Cortex of kidney (tissue), 1 donor: ENCODE results near the gene TUBB4A.

Source experiments
- DNase-seq: peaks from one replicate; lab custom pipeline; 2025; lab: John Stamatoyannopoulos, UW

The TUBB4A gene

DNA sequence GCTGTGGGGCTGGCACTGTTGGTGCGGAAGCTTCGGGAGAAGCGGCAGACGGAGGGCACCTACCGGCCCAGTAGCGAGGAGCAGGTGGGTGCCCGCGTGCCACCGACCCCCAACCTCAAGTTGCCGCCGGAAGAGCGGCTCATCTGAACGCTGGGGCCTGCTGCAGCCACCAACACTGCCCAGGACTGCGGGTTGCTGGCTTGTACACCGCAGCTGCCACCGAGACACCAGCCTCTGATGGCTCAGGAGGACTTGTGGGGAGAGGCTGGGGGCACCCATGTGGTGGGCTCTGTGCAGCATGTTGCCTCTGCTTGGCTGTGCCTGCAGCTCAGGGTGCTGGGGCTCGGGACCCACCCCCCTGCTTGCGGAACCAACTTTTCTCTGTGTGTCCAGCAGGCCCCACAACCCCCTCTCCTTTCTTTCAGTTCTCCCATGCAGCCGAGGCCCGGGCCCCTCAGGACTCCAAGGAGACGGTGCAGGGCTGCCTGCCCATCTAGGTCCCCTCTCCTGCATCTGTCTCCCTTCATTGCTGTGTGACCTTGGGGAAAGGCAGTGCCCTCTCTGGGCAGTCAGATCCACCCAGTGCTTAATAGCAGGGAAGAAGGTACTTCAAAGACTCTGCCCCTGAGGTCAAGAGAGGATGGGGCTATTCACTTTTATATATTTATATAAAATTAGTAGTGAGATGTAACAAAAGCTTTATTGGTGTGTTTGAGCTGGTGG is 35.4 kb downstream of the TUBB4A start:
- DNase-seq: no peak

DNA sequence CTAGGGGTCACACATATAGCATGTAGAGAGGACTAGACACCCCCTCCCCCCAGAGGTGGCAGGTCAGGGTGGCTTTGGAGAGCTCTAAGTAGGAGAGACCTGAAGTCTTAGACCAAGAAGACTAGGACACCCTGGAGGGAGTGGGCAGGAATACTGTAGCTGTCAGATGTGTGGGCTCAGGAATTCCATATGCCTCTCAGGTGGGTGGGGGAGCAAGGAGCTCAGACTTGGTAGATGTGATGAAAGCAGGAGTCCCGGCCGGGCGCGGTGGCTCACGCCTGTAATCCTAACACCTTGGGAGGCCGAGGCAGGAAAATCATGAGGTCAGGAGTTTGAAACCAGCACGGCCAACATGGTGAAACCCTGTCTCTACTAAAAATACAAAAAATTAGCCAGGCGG is 36.4 kb downstream of the TUBB4A start:
- DNase-seq: no peak

DNA sequence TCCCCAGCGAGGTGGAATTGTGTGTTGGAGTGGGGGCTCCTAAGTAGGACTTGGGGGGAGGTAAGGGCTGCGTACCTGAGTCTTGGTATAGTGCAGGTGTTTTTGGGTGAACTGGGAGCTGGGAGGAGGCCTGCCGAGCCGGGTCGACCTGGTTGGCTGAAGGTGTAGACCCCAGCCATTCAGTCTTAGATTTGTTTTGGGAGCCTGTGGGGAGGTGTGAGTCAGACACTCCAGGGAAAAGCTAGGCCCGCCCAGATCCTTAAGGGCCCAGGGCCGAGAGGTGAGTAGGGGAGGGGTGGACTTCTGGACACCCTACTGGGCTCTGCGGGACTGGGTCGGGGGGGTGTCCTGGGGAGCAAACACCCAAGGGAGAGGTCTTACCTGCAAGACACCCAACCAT is 37.1 kb downstream of the TUBB4A start:
- DNase-seq: no peak

DNA sequence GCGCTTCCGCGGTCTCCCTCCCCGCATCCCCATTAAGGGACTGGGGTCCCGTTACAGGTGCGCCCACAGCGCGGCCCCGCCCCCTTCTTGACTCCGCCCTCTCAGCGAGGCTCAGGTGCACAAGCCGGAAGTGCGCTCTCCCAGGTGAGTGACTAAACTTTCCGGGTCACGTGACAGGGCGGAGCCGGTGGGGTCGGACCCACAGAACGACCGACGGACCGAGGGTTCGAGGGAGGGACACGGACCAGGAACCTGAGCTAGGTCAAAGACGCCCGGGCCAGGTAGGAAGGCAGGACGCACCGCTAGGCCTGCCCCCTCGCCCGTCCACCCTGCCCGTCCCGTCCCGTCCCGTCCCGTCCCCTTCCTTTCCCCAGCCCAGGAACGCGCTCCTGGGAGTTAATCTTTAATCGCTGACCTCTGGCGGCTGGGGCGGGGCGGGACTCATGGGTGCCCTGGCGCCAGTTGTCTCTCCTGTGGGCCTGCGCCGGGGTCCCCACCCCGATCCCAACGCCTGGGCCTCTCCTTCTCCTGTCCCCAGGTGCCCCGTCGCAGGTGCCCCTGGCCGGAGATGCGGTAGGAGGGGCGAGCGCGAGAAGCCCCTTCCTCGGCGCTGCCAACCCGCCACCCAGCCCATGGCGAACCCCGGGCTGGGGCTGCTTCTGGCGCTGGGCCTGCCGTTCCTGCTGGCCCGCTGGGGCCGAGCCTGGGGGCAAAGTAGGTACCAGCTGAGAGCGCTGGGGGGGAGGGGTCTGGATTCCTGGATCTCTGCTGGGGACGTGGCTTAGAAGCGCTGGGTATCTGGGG is 37.8 kb downstream of the TUBB4A start, which contains the start of gene CRB3:
Gene CRB3, plus strand, starts transcription at position 202 of the 804 bp plus-strand sequence. Its CDS starts 431 bp downstream, at position 633.
- no peak for DNase-seq

DNA sequence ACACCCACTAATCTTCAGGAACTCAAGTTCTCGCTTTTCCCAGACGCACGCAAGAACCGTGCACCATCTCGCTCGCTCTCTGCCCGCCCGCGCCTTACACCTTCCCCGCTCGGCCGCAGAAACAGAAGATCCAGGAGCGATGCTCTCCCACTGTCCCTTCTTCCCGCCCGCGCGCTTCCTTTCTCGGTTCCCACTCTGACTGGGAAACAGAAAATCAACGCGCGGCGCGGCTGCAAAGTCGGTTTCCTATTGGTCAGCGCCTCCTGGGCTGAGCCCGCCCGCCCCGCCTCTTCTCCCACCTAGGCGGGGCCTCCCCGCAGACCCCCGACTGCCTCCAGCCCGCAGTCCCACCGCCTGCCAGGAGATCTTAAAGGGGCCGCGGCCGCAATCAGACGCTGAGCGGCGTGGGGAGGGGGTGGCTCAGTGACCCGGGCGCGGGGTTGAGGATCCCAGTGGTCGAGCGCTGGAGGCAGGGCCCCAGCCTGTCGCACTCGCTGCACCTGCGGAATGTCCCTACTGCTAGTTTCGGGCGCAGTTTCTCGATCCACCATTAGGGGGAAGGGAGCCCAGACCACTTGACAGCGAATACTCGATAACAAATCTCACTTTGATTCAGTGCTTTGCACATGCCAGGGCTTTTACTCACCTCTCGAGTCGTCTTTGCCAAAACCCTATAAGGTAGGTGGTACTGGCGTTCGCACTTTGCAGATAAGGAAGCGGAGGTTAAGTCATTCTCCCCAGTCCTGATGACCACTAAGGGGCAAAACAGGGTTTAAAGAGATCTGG is 41.8 kb downstream of the TUBB4A start:
- DNase-seq: no peak

DNA sequence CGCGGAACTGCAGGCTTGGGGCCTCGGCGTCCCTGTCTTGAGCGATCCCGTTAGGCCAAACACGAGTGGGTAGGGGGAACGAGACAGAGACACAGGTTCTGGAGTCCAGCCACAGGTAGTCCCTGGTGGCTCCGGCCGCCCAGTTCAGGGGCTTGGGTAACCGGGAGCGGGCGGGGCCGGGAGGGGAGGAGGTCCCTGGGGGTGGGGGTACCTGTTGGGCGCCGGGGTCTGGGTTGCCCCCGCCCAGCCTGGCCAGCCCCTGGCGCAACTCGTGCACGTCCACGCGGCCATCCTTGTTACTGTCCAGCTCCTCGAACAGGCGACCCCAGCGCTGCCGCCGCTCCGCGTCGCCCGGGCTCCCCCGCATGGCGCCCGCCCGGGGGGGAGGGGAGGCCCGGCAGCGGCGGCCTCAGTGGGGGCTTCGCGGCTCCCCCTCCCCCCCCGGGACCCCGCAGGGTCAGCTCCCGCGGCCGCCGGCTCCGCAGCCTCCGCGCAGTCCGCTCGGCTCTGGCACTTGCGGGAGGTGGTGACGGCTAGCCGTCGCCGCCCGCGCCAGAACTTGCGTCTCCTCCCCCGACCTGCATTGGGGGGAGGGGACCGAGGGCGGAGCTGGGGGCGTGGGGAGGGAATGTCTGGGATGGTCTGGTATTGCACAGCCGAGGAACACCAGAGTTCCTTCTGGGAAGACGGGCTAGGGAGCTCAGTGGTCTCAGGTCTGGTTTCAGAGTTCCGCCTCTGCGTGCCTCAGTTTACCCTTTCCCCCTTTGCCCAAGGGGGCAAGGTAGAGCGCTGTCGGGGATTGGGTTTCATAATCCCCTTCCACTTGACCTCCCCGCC is 42.6 kb downstream of the TUBB4A start, which contains the start of gene SLC25A23:
Gene SLC25A23, minus strand, starts transcription at position 531 of the 837 bp plus-strand sequence. Its CDS starts 164 bp downstream, at position 367.
- no peak for DNase-seq

DNA sequence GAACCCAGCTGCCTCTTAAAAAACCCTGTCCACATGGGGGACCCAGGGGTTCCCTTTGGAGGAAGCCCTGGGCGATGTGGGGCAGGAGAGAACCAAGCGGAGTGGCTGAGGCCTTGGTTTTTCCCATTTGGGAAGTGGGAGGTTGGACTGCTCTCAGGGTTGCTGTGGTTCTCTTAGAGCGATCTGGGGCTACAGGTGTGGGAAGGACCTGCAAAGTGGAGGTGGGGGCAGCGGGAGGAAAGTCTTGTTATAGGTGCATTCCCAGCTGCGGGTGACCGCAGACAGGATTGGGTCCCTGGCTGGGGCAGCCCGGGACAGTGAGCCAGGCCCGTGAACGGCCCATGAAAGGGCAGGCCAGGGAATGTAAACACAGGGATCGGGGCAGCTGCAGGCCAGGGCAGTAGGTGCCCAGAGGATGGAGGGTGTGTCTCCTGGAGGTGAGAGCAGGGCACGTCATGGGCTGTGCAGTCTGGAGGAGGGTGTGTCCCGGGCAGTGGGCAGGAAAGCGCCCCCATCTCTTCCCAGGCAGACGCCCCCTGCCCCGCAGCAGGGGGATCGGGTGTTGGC is 43.3 kb downstream of the TUBB4A start:
- no peak for DNase-seq

DNA sequence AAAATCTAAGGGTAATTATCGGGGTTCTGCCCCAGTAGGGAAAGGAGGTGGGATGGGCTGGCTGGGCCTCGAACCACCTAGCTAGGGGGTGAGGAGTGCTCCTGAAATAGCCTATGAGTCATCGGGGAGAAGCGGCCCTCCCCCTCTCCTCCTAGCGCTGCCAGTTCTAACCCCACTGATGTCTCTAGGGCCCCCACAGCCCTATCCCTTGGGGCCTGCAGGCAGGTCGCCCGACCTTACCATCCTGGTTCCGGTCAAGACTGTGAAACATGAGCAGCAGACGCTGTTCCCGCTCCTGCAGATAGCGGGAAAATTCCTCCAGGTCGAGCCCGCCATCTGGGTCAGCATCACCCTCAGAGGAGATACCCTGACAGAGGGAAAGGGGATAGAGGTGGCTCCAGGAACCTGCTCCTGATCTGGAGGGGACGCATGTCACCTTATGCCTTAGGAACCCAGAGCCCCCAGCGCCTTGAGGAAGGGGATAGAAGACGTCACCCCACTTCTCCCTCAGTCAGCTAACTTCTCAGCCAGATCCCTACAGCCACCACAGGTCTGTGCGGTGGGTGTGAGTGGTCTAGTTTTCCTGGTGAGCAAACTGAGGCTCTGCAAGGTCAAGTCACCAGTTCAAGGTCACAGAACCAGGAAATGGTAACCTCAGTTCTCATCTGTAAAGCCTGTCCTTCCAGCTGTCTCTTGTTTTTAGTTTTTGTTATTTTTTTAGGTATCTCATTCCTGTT is 44.0 kb downstream of the TUBB4A start:
- DNase-seq: no peak

DNA sequence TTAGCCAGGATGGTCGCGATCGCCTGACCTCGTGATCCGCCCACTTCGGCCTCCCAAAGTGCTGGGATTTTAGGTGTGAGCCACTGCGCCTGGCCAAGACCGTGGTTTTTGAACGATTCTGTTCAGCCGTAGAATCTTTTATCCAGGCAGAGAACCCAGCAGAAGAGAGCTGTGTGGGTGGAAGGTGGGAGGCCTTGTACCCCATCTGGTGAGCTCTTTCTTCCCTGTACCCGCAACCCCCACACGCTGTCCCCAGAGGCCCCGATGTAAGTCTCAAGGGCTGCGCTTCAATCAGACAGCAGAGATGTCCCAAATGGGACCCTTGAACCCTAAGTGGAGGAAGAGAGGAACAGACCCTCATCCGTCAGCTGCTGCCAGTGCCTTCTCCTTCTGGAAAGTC is 46.2 kb downstream of the TUBB4A start:
- DNase-seq: no peak

DNA sequence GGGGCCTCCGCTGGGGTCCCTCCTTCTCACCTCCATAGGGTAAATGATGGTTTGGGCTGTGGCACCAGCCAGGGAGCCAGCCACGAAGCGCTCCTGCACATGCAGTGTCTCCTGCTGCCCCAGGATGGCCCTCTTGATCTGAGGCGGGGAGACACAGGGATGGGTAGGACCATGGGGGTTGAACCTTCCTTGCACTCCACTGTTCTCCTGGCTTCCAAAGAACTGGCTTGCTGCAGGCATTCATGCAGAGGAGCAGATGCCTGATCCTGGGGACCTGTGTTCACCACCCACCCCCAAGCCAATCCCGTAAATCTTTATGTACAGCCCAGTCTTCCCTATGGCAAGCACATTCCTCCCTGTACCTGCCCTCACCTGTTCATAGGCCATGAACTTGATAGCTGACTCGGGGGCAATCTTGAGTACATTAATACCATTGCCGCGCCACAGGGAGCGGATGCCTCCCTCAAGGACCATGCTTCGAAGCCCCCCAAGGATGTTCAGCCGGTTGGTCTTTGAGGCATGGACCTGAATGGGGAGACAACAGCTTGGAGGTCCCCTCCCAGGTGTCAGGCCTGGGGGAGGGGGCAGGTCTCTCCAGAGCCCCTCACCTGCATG is 48.1 kb downstream of the TUBB4A start:
- DNase-seq: no peak

DNA sequence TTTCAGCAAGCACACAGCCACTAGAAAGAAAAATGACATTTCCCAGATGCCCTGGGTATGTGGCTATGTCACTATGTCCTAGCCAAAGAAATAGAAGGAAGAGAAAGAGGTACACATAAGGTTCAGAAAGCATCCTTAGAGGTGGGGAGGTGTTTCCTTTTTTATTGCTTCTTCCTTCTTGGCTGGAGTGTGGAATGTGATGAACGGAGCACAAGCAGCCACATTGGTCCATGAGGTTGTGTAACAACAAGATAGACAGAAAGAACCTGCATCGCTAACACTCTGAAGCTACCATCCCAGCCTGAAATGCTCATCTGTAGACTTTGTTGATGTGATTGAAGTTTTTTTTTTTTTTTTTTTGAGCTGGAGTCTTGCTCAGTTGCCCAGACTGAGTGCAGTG is 49.2 kb downstream of the TUBB4A start:
- no peak for DNase-seq

DNA sequence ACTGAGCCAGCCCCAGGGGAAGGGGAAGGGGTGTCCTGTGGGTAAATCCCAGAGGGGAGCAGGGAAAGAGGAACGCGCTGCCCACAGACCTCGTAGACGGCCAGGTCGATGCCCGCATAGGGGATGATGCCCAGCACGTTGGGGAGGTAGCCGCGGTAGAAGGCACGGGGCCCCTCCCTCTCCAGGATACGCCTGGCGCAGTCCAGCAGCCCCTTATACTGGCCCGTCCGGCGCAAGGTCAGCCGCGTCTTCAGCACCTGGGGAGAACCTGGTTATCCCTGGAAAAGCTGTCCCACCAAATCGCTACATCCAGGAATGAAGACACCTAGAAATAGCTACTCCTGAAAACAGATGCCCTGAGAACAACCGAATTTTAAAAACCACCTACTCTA is 49.9 kb downstream of the TUBB4A start:
- DNase-seq: no peak

DNA sequence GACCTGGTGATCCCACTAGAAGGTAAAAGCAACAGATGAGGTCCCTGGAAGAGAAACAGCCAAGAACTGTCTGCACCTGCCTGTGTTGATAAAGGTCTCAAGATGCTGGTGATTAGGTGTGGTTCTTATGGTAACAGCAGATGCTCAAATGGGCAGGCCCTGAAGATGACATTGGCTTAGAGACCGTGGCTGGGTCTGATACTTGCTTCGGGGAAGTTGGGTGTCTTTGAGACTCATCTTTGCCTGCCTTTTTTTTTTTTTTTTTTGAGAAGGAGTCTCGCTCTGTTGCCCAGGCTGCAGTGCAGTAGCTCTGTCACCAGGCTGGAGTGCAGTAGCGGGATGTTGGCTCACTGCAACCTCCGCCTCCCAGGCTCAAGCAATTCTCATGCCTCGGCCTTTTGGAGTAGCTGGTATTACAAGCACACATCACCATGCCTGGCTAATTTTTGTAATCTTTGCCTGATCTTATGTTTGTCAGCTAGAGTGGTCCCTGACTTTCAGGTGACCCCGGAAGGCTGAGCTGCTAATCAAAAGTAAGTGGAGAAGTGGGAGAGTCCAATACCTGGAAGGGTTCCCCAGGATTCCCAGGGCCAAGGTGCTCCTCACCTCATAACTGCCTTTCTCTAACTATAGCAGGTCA is 50.4 kb downstream of the TUBB4A start:
- DNase-seq: no peak

DNA sequence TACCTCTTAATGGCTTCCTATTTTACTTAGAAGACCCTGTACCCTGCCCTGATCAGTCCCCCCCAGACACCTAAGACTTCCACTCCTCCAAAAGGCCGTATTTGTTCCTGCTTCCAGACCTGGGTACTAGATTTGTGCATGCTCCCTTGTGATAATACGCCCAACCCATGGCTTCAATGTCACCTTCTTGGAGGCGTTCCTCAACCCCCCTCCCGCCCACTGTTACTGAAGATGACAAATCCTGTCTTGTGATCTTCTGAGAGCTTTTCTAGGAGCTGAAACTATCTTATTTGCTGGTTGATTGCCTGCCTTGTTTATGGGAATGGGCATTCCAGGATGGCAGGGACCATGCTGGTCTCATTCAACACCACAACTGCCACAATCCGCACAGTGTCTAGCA is 51.9 kb downstream of the TUBB4A start:
- DNase-seq: no peak

DNA sequence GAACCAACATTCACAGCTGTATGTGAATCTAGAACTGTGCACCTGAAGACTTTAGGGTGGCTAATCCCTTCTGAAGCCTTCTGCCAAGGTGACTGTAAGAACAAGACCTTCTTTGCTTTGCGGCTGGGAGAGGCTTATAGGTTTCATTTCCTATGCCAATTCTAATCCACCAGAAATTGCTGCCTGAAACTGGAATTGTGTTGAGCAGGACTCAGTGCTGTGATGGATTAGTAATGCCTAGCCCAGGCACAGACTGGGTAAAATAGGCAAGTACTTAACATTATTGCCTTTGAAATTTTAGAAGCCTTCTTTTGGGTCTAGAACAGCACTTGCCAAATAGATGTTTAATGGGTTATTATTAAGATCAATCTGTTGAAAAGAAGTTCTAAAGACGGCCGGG is 54.1 kb downstream of the TUBB4A start:
- DNase-seq: no peak

DNA sequence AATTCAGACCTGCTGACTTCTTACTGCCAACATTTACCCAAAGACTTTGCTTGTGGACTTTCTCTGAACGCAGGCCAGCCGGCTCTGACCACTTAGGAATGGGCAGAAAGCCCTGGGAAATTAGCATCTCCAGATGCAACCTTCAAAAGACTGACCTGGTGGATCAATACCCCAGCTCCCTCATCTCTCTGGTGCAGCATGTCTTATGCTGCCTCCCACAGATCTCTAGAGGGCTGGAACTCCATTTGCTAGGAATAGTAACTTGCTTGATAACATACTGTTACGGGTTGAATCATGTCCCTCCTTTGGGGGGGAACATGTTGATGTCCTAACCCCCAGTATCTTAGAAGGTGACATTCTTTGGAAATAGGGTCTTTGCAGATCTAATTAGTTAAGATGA is 55.7 kb downstream of the TUBB4A start:
- no peak for DNase-seq
